A673 (cell line): ENCODE measurements around the gene MAP1A. TPM values are rescaled to one million over a fixed set of nuclear protein-coding genes. Genes with fewer than 3 reads are reported as not detected.

Source experiments
- BruUV-seq: library from RNA; stranded (reverse); fragments of 400-500 nt; replicated peaks from 2 replicates; lab custom pipeline; 2021; lab: Mats Ljungman, UMichigan
- CTCF ChIA-PET: fragments of 300-600 bp; sonication (Branson Sonifier 250); formaldehyde crosslinking; loops from one replicate; lab custom pipeline; 2022; ENCODE audit warnings: antibody characterized with exemption; lab: Charles Lee
- POLR2A ChIA-PET: fragments of 300-600 bp; sonication (Branson Sonifier 250); formaldehyde crosslinking; loops from one replicate; lab custom pipeline; 2022; ENCODE audit warnings: antibody characterized with exemption; ENCODE audit not compliant: low non-redundant PET; lab: Charles Lee
- DNase-seq: peaks from one replicate; pipeline ENCODE4 v3.0.0-alpha.2; 2015; ENCODE audit warnings: low spot score
- H3K27ac ChIP-seq: fragments of 200-600 bp; sonication (generic); 2 replicates; pipeline ENCODE4 v1.5.1; 2016; ENCODE audit warnings: mixed run types, low read depth, mild to moderate bottlenecking, mixed read lengths, antibody characterized with exemption, low read length; ENCODE audit not compliant: poor library complexity, severe bottlenecking
- H3K27me3 ChIP-seq: fragments of 200-600 bp; sonication (generic); replicated peaks from 2 replicates; pipeline ENCODE4 v1.6.1; 2017; ENCODE audit warnings: mixed run types, low read depth, mild to moderate bottlenecking, mixed read lengths, antibody characterized with exemption, low read length; ENCODE audit not compliant: insufficient read depth, poor library complexity
- H3K36me3 ChIP-seq: fragments of 200-600 bp; sonication (generic); 2 replicates; pipeline ENCODE4 v1.6.1; 2016; ENCODE audit warnings: mixed run types, mild to moderate bottlenecking, mixed read lengths, antibody characterized with exemption, low read length; ENCODE audit not compliant: insufficient read depth, poor library complexity, severe bottlenecking
- H3K4me1 ChIP-seq: fragments of 200-600 bp; sonication (generic); 2 replicates; pipeline ENCODE4 v1.6.1; 2017; ENCODE audit warnings: mixed run types, mild to moderate bottlenecking, mixed read lengths, antibody characterized with exemption, low read length; ENCODE audit not compliant: insufficient read depth, poor library complexity, severe bottlenecking
- H3K4me3 ChIP-seq: fragments of 200-600 bp; sonication (generic); 2 replicates; pipeline ENCODE4 v1.5.1; 2016; ENCODE audit warnings: low read depth, mixed run types, mild to moderate bottlenecking, mixed read lengths, low read length; ENCODE audit not compliant: poor library complexity, severe bottlenecking
- H3K9me3 ChIP-seq: fragments of 200-600 bp; sonication (generic); 2 replicates; pipeline ENCODE4 v1.6.1; 2016; ENCODE audit warnings: mixed run types, low read depth, mild to moderate bottlenecking, mixed read lengths, antibody characterized with exemption, low read length; ENCODE audit not compliant: poor library complexity, severe bottlenecking
- CTCF ChIP-seq: fragments of 300-800, 200-600 bp; sonication (generic); conservative IDR thresholded peaks from 2 replicates; pipeline ENCODE4 v1.5.1; 2017; ENCODE audit warnings: low read depth, mild to moderate bottlenecking, antibody characterized with exemption, low read length, moderate library complexity, mixed read lengths
- EZH2 ChIP-seq: fragments of 200-600 bp; sonication (generic); IDR thresholded peaks from 2 replicates; pipeline ENCODE4 v1.6.1; 2017; ENCODE audit warnings: borderline replicate concordance, low read depth, mild to moderate bottlenecking, mixed read lengths, antibody characterized with exemption, low read length; ENCODE audit not compliant: poor library complexity, severe bottlenecking
- intact Hi-C: fragments of 100-400 bp; cut with micrococcal nuclease; formaldehyde crosslinking; loops from one replicate; pipeline ENCODE4 v1.10.0; 2022; ENCODE audit not compliant: unreplicated experiment
- total RNA-seq: library from RNA; stranded (reverse); gene quantifications from 2 replicates; pipeline ENCODE4 v1.2.3, GENCODE V29; 2021

Gene MAP1A
- total RNA-seq, 1 experiment from 2014 or later, result 83.8 TPM

GRCh38 chr15:43526261-43526930, 9.0 kb downstream of the MAP1A start:
- ChIA-PET POLR2A (no interaction called here), CTCF (no interaction called here)
- BruUV-seq, result no TSS peak

GRCh38 chr15:43527016-43527801, 9.8 kb downstream of the MAP1A start:
- H3K36me3 ChIP-seq, result peaks cover 48% of the 10 kb centered on the region
- POLR2A ChIA-PET, result no interaction called here

More at GRCh38 chr15:43526261-43526930, 9.0 kb downstream of the MAP1A start:
- no peak for TF ChIP-seq CTCF
- H3K4me3 ChIP-seq, result no peak overlapping the region
- H3K36me3 ChIP-seq, result peaks cover 56% of the 10 kb centered on the region
- H3K9me3 ChIP-seq, result no peaks in the 10 kb centered on the region
- H3K4me1 ChIP-seq, result no peaks in the 10 kb centered on the region
- no peak overlapping the region for H3K27ac ChIP-seq
- no peak for DNase-seq
- intact Hi-C loops, result no loop called here
- no peaks in the 10 kb centered on the region for H3K27me3 ChIP-seq

GRCh38 chr15:43527802-43528541, 10.6 kb downstream of the MAP1A start:
- Histone ChIP-seq H3K4me1 (no peaks in the 10 kb centered on the region), H3K27me3 (no peaks in the 10 kb centered on the region), H3K4me3 (no peak overlapping the region), H3K36me3 (peaks cover 42% of the 10 kb centered on the region), H3K9me3 (no peaks in the 10 kb centered on the region), H3K27ac (no peak overlapping the region)
- TF ChIP-seq EZH2, result no peak
- TF ChIP-seq CTCF, result no peak
- no peak for DNase-seq
- intact Hi-C loops, result no loop called here
- no TSS peak for BruUV-seq
- ChIA-PET CTCF (no interaction called here), POLR2A (no interaction called here)

More at GRCh38 chr15:43527016-43527801, 9.8 kb downstream of the MAP1A start:
- Histone ChIP-seq H3K27ac (no peak overlapping the region), H3K4me3 (no peak overlapping the region), H3K9me3 (no peaks in the 10 kb centered on the region), H3K27me3 (no peaks in the 10 kb centered on the region), H3K4me1 (no peaks in the 10 kb centered on the region)
- DNase-seq, result no peak
- no TSS peak for BruUV-seq
- CTCF ChIA-PET, result no interaction called here
- intact Hi-C loops, result no loop called here
- TF ChIP-seq CTCF, result no peak
- no peak for TF ChIP-seq EZH2
